ENCODE data around the gene PEX14. TPM values are rescaled to one million over a fixed set of nuclear protein-coding genes. Genes with fewer than 3 reads are reported as not detected.

Gene PEX14
- total RNA-seq, 2 donors from 2014 or later: 24.3 to 26.0 TPM

DNA sequence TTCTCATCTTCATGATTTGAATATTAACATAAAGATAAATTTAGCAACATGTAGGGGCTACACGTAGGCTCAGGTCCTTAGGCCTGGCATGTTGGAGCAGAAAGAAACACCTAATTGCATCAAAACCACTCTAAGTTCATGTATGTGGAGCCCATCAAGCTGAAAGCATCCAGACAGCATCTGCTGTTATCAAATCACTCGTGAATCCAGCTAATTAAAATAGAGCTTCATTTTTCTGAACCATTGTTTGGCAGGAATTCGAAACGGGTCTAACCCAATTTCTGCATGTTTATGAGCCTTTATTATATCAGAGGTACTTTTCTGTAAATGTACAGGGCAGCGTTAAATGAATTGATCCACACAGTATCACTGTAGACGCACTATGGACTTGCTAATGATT lies 45.7 kb downstream of the PEX14 start:
- no peak overlapping the region for H3K27ac ChIP-seq (ENCODE audit: low read depth, low read length)
- H3K27me3 ChIP-seq (ENCODE audit: control insufficient read depth, insufficient read depth, low read length, poor library complexity, severe bottlenecking): no peaks in the 10 kb centered on the region
- no peak overlapping the region for H3K4me3 Mint-ChIP-seq
- TF ChIP-seq, protein P1, sequence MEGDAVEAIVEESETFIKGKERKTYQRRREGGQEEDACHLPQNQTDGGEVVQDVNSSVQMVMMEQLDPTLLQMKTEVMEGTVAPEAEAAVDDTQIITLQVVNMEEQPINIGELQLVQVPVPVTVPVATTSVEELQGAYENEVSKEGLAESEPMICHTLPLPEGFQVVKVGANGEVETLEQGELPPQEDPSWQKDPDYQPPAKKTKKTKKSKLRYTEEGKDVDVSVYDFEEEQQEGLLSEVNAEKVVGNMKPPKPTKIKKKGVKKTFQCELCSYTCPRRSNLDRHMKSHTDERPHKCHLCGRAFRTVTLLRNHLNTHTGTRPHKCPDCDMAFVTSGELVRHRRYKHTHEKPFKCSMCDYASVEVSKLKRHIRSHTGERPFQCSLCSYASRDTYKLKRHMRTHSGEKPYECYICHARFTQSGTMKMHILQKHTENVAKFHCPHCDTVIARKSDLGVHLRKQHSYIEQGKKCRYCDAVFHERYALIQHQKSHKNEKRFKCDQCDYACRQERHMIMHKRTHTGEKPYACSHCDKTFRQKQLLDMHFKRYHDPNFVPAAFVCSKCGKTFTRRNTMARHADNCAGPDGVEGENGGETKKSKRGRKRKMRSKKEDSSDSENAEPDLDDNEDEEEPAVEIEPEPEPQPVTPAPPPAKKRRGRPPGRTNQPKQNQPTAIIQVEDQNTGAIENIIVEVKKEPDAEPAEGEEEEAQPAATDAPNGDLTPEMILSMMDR (conservative IDR thresholded peaks at IDR 0.05): no peak
- WGBS, 2 experiments (ENCODE audit: insufficient coverage in 1 of 2, insufficient read length in 1 of 2): 96 to 98% methylated on average over 5 to 6 of the region's 6 CpGs
- peaks cover 6% of the 10 kb centered on the region for H3K4me1 ChIP-seq (ENCODE audit: control insufficient read depth, insufficient read depth, low read length)
- DNase-seq: no peak
- H3K9me3 ChIP-seq (ENCODE audit: control insufficient read depth, low read length): no peaks in the 10 kb centered on the region
- H3K36me3 ChIP-seq (ENCODE audit: control insufficient read depth, insufficient read depth, low read length): no peaks in the 10 kb centered on the region
- no peak overlapping the region for H3K4me3 ChIP-seq (ENCODE audit: low read length)
- peaks cover 32% of the 10 kb centered on the region for H3K4me1 Mint-ChIP-seq
- H3K9me3 Mint-ChIP-seq: no peaks in the 10 kb centered on the region
- no peak overlapping the region for H3K27ac Mint-ChIP-seq
- H3K27me3 Mint-ChIP-seq (ENCODE audit: insufficient read depth): no peaks in the 10 kb centered on the region
- peaks cover 3% of the 10 kb centered on the region for H3K36me3 Mint-ChIP-seq (ENCODE audit: low read depth)
- no peak overlapping the region for H3K9ac ChIP-seq (ENCODE audit: extremely low read depth, low read length, poor library complexity, severe bottlenecking)

DNA sequence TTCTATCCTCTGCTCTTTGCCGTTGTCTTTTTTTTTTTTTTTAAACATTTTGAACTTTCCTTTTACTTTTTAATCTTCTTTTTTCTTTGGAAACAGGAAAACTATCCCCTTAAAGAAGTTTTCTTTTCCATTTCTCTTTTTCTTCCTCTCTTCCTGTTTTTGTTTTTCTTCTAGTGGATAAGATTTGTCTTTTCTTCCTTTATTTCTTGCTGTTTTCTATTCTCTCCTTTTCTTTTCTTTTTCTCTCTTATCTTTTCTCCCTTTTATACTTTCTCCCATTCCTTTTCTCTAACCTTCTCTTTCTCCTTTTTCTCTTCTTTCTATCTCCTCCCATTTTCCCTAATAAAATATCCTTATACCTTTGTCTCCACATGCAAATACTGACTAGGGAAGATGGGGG lies 46.2 kb downstream of the PEX14 start:
- TF ChIP-seq, protein P1 (conservative IDR thresholded peaks at IDR 0.05): no peak
- no peaks in the 10 kb centered on the region for H3K9me3 Mint-ChIP-seq
- H3K27ac Mint-ChIP-seq: no peak overlapping the region
- H3K36me3 Mint-ChIP-seq (ENCODE audit: low read depth): peaks cover 3% of the 10 kb centered on the region
- Histone ChIP-seq H3K27me3 (ENCODE audit: control insufficient read depth, insufficient read depth, low read length, poor library complexity, severe bottlenecking) (no peaks in the 10 kb centered on the region), H3K4me3 (ENCODE audit: low read length) (no peak overlapping the region), H3K9me3 (ENCODE audit: control insufficient read depth, low read length) (no peaks in the 10 kb centered on the region), H3K4me1 (ENCODE audit: control insufficient read depth, insufficient read depth, low read length) (peaks cover 6% of the 10 kb centered on the region), H3K27ac (ENCODE audit: low read depth, low read length) (no peak overlapping the region), H3K36me3 (ENCODE audit: control insufficient read depth, insufficient read depth, low read length) (no peaks in the 10 kb centered on the region), H3K9ac (ENCODE audit: extremely low read depth, low read length, poor library complexity, severe bottlenecking) (no peak overlapping the region)
- no peak overlapping the region for H3K4me3 Mint-ChIP-seq
- H3K27me3 Mint-ChIP-seq (ENCODE audit: insufficient read depth): no peaks in the 10 kb centered on the region
- WGBS, 2 experiments (ENCODE audit: insufficient coverage in 1 of 2, insufficient read length in 1 of 2): 89 to 97% methylated on average over 1 of the region's 1 CpG
- peaks cover 32% of the 10 kb centered on the region for H3K4me1 Mint-ChIP-seq
- no peak for DNase-seq

DNA sequence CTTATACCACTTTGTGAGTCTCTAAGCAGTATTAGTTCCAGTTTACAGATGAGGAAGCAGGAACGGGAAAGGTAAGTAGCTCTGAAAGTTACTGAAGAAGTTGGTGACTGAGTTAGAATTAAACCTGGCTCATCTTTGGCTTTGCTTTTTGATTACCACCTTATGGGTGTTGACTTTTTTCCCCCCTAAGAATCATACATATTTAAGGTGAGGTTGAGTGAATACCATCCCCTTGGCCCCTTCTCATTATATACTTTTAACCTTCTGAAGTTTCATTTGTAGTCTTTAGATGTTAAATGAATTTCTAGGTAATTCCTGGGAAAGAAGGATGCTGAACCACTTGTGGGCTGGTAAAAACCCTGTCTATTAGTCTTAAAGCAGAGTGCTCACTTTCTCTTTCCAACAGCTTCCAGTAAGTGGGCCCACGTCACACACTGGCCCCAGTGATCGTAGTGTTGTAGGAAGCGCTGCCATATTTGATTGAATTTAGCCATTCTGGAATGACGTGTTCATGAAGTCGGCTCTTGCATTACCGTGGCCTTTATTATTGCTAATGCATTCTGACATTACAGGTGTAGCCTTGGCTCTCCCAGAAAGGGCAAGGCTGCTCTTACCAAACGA lies 46.9 kb downstream of the PEX14 start:
- no peaks in the 10 kb centered on the region for H3K36me3 ChIP-seq (ENCODE audit: control insufficient read depth, insufficient read depth, low read length)
- H3K27me3 Mint-ChIP-seq (ENCODE audit: insufficient read depth): no peaks in the 10 kb centered on the region
- H3K4me1 Mint-ChIP-seq: peaks cover 28% of the 10 kb centered on the region
- no peak overlapping the region for H3K9ac ChIP-seq (ENCODE audit: extremely low read depth, low read length, poor library complexity, severe bottlenecking)
- no peaks in the 10 kb centered on the region for H3K9me3 Mint-ChIP-seq
- no peak overlapping the region for H3K27ac Mint-ChIP-seq
- no peak overlapping the region for H3K4me3 ChIP-seq (ENCODE audit: low read length)
- peaks cover 3% of the 10 kb centered on the region for H3K36me3 Mint-ChIP-seq (ENCODE audit: low read depth)
- TF ChIP-seq, protein P1 (conservative IDR thresholded peaks at IDR 0.05): no peak
- no peak overlapping the region for H3K27ac ChIP-seq (ENCODE audit: low read depth, low read length)
- H3K4me1 ChIP-seq (ENCODE audit: control insufficient read depth, insufficient read depth, low read length): peaks cover 6% of the 10 kb centered on the region
- H3K9me3 ChIP-seq (ENCODE audit: control insufficient read depth, low read length): no peaks in the 10 kb centered on the region
- no peaks in the 10 kb centered on the region for H3K27me3 ChIP-seq (ENCODE audit: control insufficient read depth, insufficient read depth, low read length, poor library complexity, severe bottlenecking)
- WGBS, 2 experiments (ENCODE audit: insufficient coverage in 1 of 2, insufficient read length in 1 of 2): 88 to 97% methylated on average over 7 to 8 of the region's 8 CpGs
- H3K4me3 Mint-ChIP-seq: no peak overlapping the region
- DNase-seq: no peak

Data from endodermal cell (in vitro differentiated cells).